ENCODE results near the gene OR6C3.

GRCh38 chr12:55289999-55290398, 40.5 kb upstream of the OR6C3 start:
- TF ChIP-seq POLR2A (IDR thresholded peaks at IDR 0.05; ENCODE audit: low read depth, low read length) (no peak), POLR2AphosphoS5 (IDR thresholded peaks at IDR 0.05; ENCODE audit: low read depth, low read length) (no peak), TAF1 (IDR thresholded peaks at IDR 0.05; ENCODE audit: low read depth, low read length) (no peak), SPI1 (IDR thresholded peaks at IDR 0.05; ENCODE audit: low read depth, low read length) (no peak), POU2F2 (IDR thresholded peaks at IDR 0.05; ENCODE audit: low read depth, low read length) (no peak), PAX5 (IDR thresholded peaks at IDR 0.05; ENCODE audit: insufficient read depth, low read length, severe bottlenecking) (no peak)

All from GM12891 (cell line).